Inferior parietal cortex (tissue), 1 donor: ENCODE measurements around the gene TNIP1.

Experiments
- DNase-seq: peaks from one replicate; pipeline ENCODE4 v3.0.0-alpha.2; 2016; ENCODE audit errors: extremely low spot score

TNIP1 gene

GRCh38 chr5:151080613-151081430 is at the start of gene TNIP1:
TNIP1 (minus strand) TSS chr5:151081034; CDS start chr5:151065095, 15,939 bp downstream.
- peak; percentile 90 for DNase-seq

- no peak for DNase-seq
Observed at GRCh38 chr5:151130235-151130921, 49.5 kb upstream of the TNIP1 start.

- DNase-seq = no peak
Observed at GRCh38 chr5:151128817-151129216, 48.0 kb upstream of the TNIP1 start.

GRCh38 chr5:151127926-151128325 is 47.1 kb upstream of the TNIP1 start:
- DNase-seq = no peak

- peak; percentile 70 for DNase-seq
Observed at GRCh38 chr5:151126199-151126645, 45.4 kb upstream of the TNIP1 start.

GRCh38 chr5:151125421-151125820 is 44.6 kb upstream of the TNIP1 start:
- no peak for DNase-seq

GRCh38 chr5:151123897-151124751 is 43.3 kb upstream of the TNIP1 start:
- no peak for DNase-seq

GRCh38 chr5:151122828-151123227 is 42.0 kb upstream of the TNIP1 start:
- no peak for DNase-seq

- no peak for DNase-seq
Observed at GRCh38 chr5:151121665-151122064, 40.8 kb upstream of the TNIP1 start.

- DNase-seq = no peak
Observed at GRCh38 chr5:151121095-151121494, 40.3 kb upstream of the TNIP1 start.

GRCh38 chr5:151118913-151119575 is 38.2 kb upstream of the TNIP1 start:
- DNase-seq = no peak

GRCh38 chr5:151115272-151115905 is 34.6 kb upstream of the TNIP1 start:
- DNase-seq = peak; percentile 75

- DNase-seq = no peak
Observed at GRCh38 chr5:151113651-151114050, 32.8 kb upstream of the TNIP1 start.

- no peak for DNase-seq
Observed at GRCh38 chr5:151110992-151111391, 30.2 kb upstream of the TNIP1 start.

- DNase-seq = no peak
Observed at GRCh38 chr5:151110122-151110681, 29.4 kb upstream of the TNIP1 start.

- no peak for DNase-seq
Observed at GRCh38 chr5:151108566-151108965, 27.7 kb upstream of the TNIP1 start.

- DNase-seq = no peak
Observed at GRCh38 chr5:151107738-151108520, 27.1 kb upstream of the TNIP1 start.

- no peak for DNase-seq
Observed at GRCh38 chr5:151107084-151107483, 26.2 kb upstream of the TNIP1 start.

GRCh38 chr5:151106509-151106908 is 25.7 kb upstream of the TNIP1 start:
- no peak for DNase-seq

- no peak for DNase-seq
Observed at GRCh38 chr5:151106043-151106442, 25.2 kb upstream of the TNIP1 start.
